ENCODE measurements around the gene GNAQ.
"Not testable (repeated sequence)": the region's sequence is repeated elsewhere in the genome, so short reads cannot be mapped to it uniquely, and the experiment has no call there.

Gene GNAQ

GRCh38 chr9:77793849-77794248, 237.8 kb downstream of the GNAQ start:
- no peak for DNase-seq (ENCODE audit: low read depth in 1 of 2, low spot score in 1 of 2)

- no peak for DNase-seq (ENCODE audit: low read depth in 1 of 2, low spot score in 1 of 2)
These were observed 241.7 kb downstream of the GNAQ start for GRCh38 chr9:77789891-77790290.

GRCh38 chr9:77785341-77785740, 246.3 kb downstream of the GNAQ start:
- DNase-seq (ENCODE audit: low read depth in 1 of 2, low spot score in 1 of 2): no peak

- DNase-seq (ENCODE audit: low read depth in 1 of 2, low spot score in 1 of 2): no peak
These were observed 248.1 kb downstream of the GNAQ start for GRCh38 chr9:77783518-77783917.

GRCh38 chr9:77779010-77779409, 252.6 kb downstream of the GNAQ start:
- DNase-seq (ENCODE audit: low read depth in 1 of 2, low spot score in 1 of 2): no peak

GRCh38 chr9:77773381-77773780, 258.2 kb downstream of the GNAQ start:
- no peak for DNase-seq (ENCODE audit: low read depth in 1 of 2, low spot score in 1 of 2)

GRCh38 chr9:77772646-77773045, 259.0 kb downstream of the GNAQ start:
- no peak for DNase-seq (ENCODE audit: low read depth in 1 of 2, low spot score in 1 of 2)

- no peak for DNase-seq (ENCODE audit: low read depth in 1 of 2, low spot score in 1 of 2)
These were observed 260.4 kb downstream of the GNAQ start for GRCh38 chr9:77771171-77771570.

GRCh38 chr9:77770340-77770739, 261.3 kb downstream of the GNAQ start:
- DNase-seq (ENCODE audit: low read depth in 1 of 2, low spot score in 1 of 2): no peak

GRCh38 chr9:77769246-77769645, 262.4 kb downstream of the GNAQ start:
- DNase-seq (ENCODE audit: low read depth in 1 of 2, low spot score in 1 of 2): no peak

GRCh38 chr9:77766587-77766986, 265.0 kb downstream of the GNAQ start:
- DNase-seq (ENCODE audit: low read depth in 1 of 2, low spot score in 1 of 2): no peak

GRCh38 chr9:77765781-77766259, 265.8 kb downstream of the GNAQ start:
- no peak for DNase-seq (ENCODE audit: low read depth in 1 of 2, low spot score in 1 of 2)

- DNase-seq (ENCODE audit: low read depth in 1 of 2, low spot score in 1 of 2): no peak
These were observed 266.5 kb downstream of the GNAQ start for GRCh38 chr9:77764894-77765780.

- DNase-seq (ENCODE audit: low read depth in 1 of 2, low spot score in 1 of 2): no peak
These were observed 268.0 kb downstream of the GNAQ start for GRCh38 chr9:77763566-77763965.

- DNase-seq (ENCODE audit: low read depth in 1 of 2, low spot score in 1 of 2): not testable (repeated sequence)
These were observed 270.7 kb downstream of the GNAQ start for GRCh38 chr9:77760919-77761318.

GRCh38 chr9:77759391-77759790, 272.2 kb downstream of the GNAQ start:
- no peak for DNase-seq (ENCODE audit: low read depth in 1 of 2, low spot score in 1 of 2)

GRCh38 chr9:77756449-77756848, 275.2 kb downstream of the GNAQ start:
- no peak for DNase-seq (ENCODE audit: low read depth in 1 of 2, low spot score in 1 of 2)

GRCh38 chr9:77753180-77753579, 278.4 kb downstream of the GNAQ start:
- no peak for DNase-seq (ENCODE audit: low read depth in 1 of 2, low spot score in 1 of 2)

GRCh38 chr9:77752554-77752953, 279.1 kb downstream of the GNAQ start:
- no peak for DNase-seq (ENCODE audit: low read depth in 1 of 2, low spot score in 1 of 2)

- no peak for DNase-seq (ENCODE audit: low read depth in 1 of 2, low spot score in 1 of 2)
These were observed 280.1 kb downstream of the GNAQ start for GRCh38 chr9:77751341-77752091.

GRCh38 chr9:77750981-77751340, 280.6 kb downstream of the GNAQ start:
- DNase-seq (ENCODE audit: low read depth in 1 of 2, low spot score in 1 of 2): no peak

GRCh38 chr9:77750284-77750683, 281.3 kb downstream of the GNAQ start:
- no peak for DNase-seq (ENCODE audit: low read depth in 1 of 2, low spot score in 1 of 2)

All from stimulated activated CD4-positive, alpha-beta T cell treated with anti-CD3 and anti-CD28 coated beads, Interleukin-15, amount 100 ng/mL, for 1 hour (primary cell).